Breast epithelium (tissue), 4 donors: ENCODE results near the gene FGFR3. TPM values are rescaled to one million over a fixed set of nuclear protein-coding genes. Genes with fewer than 3 reads are reported as not detected.

Experiments
- DNase-seq, 2 donors: peaks; one replicate each; pipeline ENCODE4 v3.0.0-alpha.2; 2019; ENCODE audit warnings: low spot score in 2 of 2
- H3K27ac ChIP-seq, 2 donors: fragments of 200-600 bp; sonication (generic) in 1 of 2; one replicate each; pipeline ENCODE4 v1.5.1; 2016 to 2019; ENCODE audit warnings: mild to moderate bottlenecking in 1 of 2
- H3K27me3 ChIP-seq, 2 donors: fragments of 200-600 bp; sonication (generic) in 1 of 2; one replicate each; pipeline versions ENCODE4 v1.5.1 to v1.6.0; 2017 to 2019; ENCODE audit warnings: control low read depth in 1 of 2, mild to moderate bottlenecking in 1 of 2
- H3K36me3 ChIP-seq: fragments of 200-600 bp; one replicate; pipeline ENCODE4 v1.5.1; 2019
- H3K4me1 ChIP-seq, 2 donors: fragments of 200-600 bp; sonication (generic); one replicate each; pipeline ENCODE4 v1.5.1; 2016 to 2019; ENCODE audit warnings: control low read depth in 1 of 2
- H3K4me3 ChIP-seq, 3 donors: fragments of 200-600 bp; sonication (generic); 1 replicate in 2 of 3; 2 replicates in 1 of 3; pipeline ENCODE4 v1.5.1; 2016 to 2019; ENCODE audit warnings: mild to moderate bottlenecking in 3 of 3, moderate library complexity in 2 of 3
- H3K9me3 ChIP-seq, 2 donors: fragments of 200-600 bp; sonication (generic) in 1 of 2; one replicate each; pipeline ENCODE4 v1.5.1; 2016 to 2019; ENCODE audit warnings: control low read depth in 1 of 2
- POLR2A ChIP-seq: fragments of 450-650 bp; IDR thresholded peaks from one replicate; pipeline ENCODE4 v1.6.1; 2016; ENCODE audit warnings: antibody characterized with exemption, mild to moderate bottlenecking, moderate library complexity
- POLR2AphosphoS5 ChIP-seq, 3 donors: sonication (generic); formaldehyde crosslinking; IDR thresholded peaks; one replicate each; pipeline ENCODE4 v1.6.1; 2017; ENCODE audit warnings: antibody characterized with exemption in 3 of 3
- intact Hi-C: fragments of 100-400 bp; cut with DNase I; formaldehyde crosslinking; loops from one replicate; pipeline ENCODE4 v1.15.1; 2023; ENCODE audit warnings: low total_unique reads
- total RNA-seq, 3 donors: library from RNA; depleted of rRNA; stranded (reverse); fragments of >200 nt; gene quantifications; one replicate each; pipeline ENCODE4 v1.1.0, GENCODE V29; 2016
- TF ChIP-seq, protein P1 (sequence below), 3 donors: fragments of 450-650 bp; IDR thresholded peaks; one replicate each; pipeline ENCODE4 v1.5.1; 2016 to 2017; ENCODE audit warnings: antibody characterized with exemption in 3 of 3, mild to moderate bottlenecking in 3 of 3, moderate library complexity in 3 of 3

FGFR3 gene
- total RNA-seq, 3 donors from 2014 or later, result 0.80 to 3.5 (median 2.0) TPM

DNA sequence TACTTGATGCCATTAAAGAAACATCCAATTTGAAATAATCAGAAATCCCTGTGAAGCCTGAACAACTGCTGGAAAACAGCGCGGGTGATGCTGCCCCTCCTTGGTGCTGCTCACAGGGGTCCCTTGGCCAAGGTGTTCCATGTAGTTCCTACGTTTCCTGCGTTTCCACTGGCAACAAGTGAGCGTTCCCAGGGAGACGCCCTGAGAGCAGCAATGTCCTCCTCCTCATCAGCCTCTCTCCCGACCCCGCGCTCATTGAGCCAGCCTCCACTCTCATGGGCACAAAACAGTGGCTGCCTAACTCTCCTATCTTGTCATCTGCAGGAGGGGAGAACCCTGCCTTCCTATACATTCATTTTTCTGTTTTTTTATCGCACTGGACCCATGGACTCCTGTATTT is 44.0 kb downstream of the FGFR3 start:
- TF ChIP-seq, protein P1, sequence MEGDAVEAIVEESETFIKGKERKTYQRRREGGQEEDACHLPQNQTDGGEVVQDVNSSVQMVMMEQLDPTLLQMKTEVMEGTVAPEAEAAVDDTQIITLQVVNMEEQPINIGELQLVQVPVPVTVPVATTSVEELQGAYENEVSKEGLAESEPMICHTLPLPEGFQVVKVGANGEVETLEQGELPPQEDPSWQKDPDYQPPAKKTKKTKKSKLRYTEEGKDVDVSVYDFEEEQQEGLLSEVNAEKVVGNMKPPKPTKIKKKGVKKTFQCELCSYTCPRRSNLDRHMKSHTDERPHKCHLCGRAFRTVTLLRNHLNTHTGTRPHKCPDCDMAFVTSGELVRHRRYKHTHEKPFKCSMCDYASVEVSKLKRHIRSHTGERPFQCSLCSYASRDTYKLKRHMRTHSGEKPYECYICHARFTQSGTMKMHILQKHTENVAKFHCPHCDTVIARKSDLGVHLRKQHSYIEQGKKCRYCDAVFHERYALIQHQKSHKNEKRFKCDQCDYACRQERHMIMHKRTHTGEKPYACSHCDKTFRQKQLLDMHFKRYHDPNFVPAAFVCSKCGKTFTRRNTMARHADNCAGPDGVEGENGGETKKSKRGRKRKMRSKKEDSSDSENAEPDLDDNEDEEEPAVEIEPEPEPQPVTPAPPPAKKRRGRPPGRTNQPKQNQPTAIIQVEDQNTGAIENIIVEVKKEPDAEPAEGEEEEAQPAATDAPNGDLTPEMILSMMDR (IDR thresholded peaks at IDR 0.05), result no peak
- no peak for TF ChIP-seq POLR2A
- no peak for TF ChIP-seq POLR2AphosphoS5 (IDR thresholded peaks at IDR 0.05)
- Histone ChIP-seq H3K9me3 (no peaks in the 10 kb centered on the region), H3K36me3 (peaks cover 4% of the 10 kb centered on the region), H3K27me3 (no peaks in the 10 kb centered on the region), H3K4me1 (no peaks in the 10 kb centered on the region), H3K27ac (no peak overlapping the region), H3K4me3 (no peak overlapping the region)
- DNase-seq, result no peak
- intact Hi-C loops, result no loop called here

DNA sequence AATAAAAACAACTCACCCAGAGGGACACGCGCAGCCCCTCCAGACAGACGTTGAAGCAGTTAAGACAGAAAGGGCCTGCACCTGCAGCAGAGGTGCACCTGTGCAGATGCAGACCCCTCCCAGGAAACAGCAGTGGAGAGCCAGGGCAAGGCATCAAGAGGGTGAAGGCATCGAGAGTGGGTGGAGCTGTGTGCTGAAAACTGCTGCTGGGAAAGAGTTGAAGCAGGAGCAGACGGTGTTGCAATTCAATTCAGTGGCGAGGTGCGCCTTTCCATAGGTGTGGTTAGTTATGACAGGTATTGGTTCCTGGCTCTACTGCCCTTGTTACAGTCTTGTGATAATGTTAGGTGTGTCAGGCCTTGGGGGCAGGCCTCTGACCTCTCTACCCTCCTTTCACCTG is 46.2 kb downstream of the FGFR3 start:
- TF ChIP-seq POLR2A, result no peak
- TF ChIP-seq, protein P1 (IDR thresholded peaks at IDR 0.05), result no peak
- TF ChIP-seq POLR2AphosphoS5 (IDR thresholded peaks at IDR 0.05), result no peak
- no peak overlapping the region for H3K27ac ChIP-seq
- intact Hi-C loops, result no loop called here
- H3K36me3 ChIP-seq, result peaks cover 4% of the 10 kb centered on the region
- H3K4me1 ChIP-seq, result no peaks in the 10 kb centered on the region
- no peak overlapping the region for H3K4me3 ChIP-seq
- H3K9me3 ChIP-seq, result no peaks in the 10 kb centered on the region
- no peaks in the 10 kb centered on the region for H3K27me3 ChIP-seq
- DNase-seq, result no peak

DNA sequence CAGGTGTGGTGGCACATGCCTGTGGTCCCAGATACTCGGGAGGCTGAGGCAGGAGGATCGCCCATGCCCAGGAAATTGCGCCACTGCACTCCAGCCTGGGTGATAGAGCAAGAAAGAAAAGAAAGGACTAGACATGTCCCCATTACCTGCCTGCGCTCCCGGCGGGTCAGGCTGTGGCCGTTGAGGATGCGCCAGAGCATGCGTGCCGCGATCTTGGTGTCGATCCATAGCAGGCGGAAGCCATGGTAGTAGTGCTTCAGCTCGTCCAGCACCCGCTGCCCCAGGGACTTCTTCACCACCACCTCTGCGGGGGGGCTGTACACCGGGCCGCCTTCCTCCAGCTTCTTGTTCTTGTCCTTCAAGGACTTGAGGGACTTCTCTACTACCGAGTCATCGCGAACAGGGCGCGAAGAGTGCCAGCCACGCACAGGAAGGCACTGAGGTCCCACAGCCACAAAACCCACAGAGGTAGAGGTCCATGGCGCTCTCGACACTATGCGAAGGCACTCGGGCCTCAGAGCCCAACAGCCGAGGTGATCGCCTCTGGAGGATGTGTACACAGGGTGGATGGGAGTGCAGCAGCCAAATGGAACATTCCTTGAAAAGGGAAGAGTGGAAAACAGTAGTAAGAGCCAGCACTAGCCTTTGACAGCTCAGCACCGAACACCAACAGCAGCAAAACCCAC is 48.3 kb downstream of the FGFR3 start:
- Histone ChIP-seq H3K4me1 (no peaks in the 10 kb centered on the region), H3K27me3 (no peaks in the 10 kb centered on the region), H3K36me3 (no peaks in the 10 kb centered on the region), H3K4me3 (no peak overlapping the region), H3K9me3 (no peaks in the 10 kb centered on the region), H3K27ac (no peak overlapping the region)
- no peak for DNase-seq
- intact Hi-C loops, result no loop called here
- TF ChIP-seq POLR2AphosphoS5 (IDR thresholded peaks at IDR 0.05), result no peak
- TF ChIP-seq, protein P1 (IDR thresholded peaks at IDR 0.05), result no peak

DNA sequence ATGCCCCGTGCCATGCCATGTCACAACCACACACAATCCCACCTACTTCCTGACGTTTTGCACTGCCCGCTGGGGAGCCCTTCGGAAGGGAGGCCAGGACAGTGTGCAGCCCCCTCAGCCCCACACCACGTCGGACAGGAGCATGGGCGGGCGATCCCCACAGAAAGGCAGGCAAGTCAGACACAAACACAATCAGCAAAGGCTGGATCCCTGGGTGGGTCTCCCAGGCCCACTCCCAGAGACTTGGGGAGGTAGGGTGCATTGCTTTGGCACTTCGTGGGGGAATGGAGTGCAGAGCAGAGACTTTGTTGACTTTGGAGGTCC is 48.8 kb downstream of the FGFR3 start:
- no peaks in the 10 kb centered on the region for H3K9me3 ChIP-seq
- no peaks in the 10 kb centered on the region for H3K36me3 ChIP-seq
- H3K27ac ChIP-seq, result no peak overlapping the region
- no peaks in the 10 kb centered on the region for H3K27me3 ChIP-seq
- intact Hi-C loops, result no loop called here
- H3K4me3 ChIP-seq, result no peak overlapping the region
- no peak for TF ChIP-seq POLR2AphosphoS5 (IDR thresholded peaks at IDR 0.05)
- no peak for TF ChIP-seq POLR2A
- TF ChIP-seq, protein P1 (IDR thresholded peaks at IDR 0.05), result no peak
- DNase-seq, result no peak
- no peaks in the 10 kb centered on the region for H3K4me1 ChIP-seq

DNA sequence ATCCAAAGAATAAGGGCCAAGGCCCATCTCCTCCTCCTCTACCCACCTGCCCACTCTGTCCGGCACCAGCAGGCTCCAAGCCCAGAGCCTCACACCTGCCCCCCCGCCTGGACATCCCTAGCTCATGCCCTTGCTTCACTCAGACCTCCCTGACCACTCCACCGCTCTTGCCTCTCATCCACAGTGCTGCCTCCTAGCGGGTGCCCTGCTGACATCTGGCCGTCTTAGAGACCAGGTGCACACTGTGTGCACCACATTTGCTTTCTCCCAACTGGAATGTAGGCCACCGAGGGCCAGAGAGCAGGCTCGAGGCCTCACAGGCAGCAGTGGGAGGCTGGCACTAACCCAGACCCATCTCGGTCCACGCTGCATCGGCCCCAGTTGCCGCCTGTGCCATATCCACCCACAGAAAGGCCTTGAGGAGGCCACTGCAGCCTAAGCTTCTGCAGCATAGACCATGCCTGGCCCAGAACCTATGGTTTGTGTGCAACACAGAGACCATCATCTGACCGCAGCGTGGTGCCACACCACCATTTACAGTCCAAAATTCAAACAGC is 49.3 kb downstream of the FGFR3 start:
- no peak overlapping the region for H3K4me3 ChIP-seq
- DNase-seq, result no peak
- H3K27me3 ChIP-seq, result no peaks in the 10 kb centered on the region
- no peaks in the 10 kb centered on the region for H3K36me3 ChIP-seq
- no peaks in the 10 kb centered on the region for H3K4me1 ChIP-seq
- H3K27ac ChIP-seq, result no peak overlapping the region
- no peaks in the 10 kb centered on the region for H3K9me3 ChIP-seq
- intact Hi-C loops, result no loop called here
- TF ChIP-seq POLR2A, result no peak
